CD4-positive, alpha-beta T cell treated with Interleukin-4 for 4 hours (primary cell): ENCODE data around the gene TP73.

Source experiments
- DNase-seq: peaks from one replicate; pipeline ENCODE4 v3.0.0-alpha.2; 2020

Gene TP73

DNA sequence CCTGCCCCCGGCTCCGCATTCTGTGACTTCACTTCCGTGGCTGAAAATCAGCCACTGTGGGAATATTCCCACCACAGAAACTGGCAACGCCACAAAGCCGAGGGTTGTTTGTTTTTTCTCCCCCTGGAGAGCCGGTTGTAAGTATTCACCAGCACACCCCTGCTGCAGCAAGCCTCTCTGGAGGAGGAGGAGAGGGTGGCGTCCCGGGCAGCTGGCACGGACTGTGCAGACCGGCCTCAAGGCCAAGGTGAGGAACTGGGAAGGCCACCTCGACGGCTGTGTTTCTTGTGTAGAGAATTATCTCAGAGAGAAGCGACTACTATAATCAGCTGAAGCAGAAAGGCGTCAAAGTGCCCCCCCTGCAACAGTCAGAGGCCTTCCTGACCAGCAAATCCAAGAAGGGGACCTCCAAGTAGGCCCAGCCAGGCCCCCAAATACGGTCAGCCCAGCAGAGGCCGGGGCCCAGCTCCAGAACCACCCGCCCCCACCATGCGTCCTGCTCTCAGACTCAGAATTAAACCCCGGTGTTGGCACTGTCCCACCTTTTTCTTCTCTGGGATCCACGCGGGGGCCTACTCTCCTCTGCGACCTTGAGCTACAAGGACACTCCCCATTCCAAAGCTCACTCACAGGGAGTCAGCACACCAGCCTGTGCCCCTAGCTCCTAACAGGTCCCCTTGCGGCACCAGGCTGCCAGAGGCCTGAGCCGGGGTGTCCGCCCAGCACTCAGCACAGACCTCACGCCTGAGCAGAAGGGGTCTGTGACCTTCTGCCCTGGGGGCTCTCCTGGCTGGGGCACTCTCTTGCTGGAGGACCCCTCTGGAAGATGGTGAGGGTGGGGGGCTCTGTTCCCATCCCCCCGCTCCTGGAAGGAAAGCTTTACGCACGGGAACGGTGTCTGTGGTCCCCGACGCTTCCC is 119.1 kb downstream of the TP73 start:
- no peak for DNase-seq

DNA sequence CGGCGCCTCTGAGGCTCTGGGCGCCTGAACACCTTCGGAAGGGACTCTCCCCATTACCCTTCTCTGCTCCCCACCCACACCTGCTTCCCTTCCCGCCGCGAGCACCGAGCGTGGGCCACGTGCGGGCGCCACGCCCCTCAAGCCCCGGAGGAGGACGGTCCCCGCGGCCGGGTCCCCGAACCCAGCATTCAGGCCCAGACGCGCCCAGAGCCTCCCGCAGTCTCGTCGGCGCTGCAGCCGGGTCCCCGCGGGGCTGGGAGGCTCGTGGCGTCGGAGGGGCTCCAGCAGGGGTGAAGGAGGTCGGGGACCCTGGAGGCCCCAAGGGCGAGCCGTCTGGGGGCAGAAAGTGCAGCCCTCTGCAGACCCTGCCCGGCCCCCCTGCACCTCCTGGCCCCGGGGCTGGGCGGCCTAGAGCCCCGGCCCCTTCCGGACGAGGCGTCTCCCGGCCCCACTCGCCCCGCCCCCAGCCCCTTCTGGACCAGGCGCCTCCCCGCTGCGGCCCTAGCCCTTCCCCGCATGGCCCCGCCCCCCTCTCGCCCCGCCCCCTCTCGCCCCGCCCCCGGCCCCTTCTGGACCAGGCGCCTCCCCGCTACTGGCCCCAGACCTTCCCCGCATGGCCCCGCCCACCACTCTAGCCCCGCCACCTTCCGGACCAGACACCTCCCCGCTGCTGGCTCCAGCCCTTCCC is 119.9 kb downstream of the TP73 start:
- DNase-seq = peak; percentile 87

DNA sequence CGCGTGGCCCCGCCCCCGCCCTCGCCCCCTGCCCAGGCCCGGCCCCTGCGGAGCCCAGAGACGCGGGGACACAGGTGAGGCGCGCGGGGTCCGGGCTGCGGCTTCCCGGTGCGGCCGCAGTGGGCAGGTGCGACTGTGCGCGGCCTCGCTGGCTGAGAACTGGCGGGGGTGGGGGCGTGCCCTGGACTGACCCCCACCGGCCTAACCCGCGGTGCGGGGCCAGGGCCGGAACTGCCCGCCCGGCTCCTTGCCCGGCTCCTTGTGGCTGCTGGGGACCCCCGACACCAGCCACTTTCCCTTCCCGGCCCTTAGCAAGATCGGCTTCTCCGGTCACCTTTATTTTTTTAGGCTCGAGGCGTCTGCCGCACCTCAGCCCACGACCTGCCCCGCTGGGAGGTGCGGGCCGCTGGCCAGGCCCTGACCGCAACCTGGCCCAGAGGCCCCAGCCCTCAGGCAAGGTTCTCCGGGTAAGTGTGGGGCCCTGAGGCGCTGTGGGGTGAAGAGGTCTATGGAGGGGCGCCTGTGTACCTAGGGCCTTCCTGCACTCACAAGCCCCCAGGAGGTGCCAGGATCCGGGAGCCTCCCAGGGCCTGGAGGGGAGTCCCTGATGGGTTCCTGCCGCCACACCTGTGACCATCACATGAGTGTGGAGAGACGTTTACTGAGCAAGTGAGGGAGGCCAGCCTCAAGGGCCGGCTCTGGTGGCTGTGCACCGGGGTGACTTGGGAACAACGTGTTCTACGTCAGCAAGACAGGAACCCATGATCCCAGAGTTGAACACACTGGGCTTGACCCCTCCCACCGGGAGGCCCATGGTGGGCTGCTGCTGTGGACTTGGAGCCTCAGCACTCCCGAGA is 120.6 kb downstream of the TP73 start, which contains the start of gene SMIM1:
TSS of gene SMIM1 (plus strand) at position 35 of the 857 bp plus-strand sequence. CDS start 2,625 bp downstream, outside the sequence.
- no peak for DNase-seq

DNA sequence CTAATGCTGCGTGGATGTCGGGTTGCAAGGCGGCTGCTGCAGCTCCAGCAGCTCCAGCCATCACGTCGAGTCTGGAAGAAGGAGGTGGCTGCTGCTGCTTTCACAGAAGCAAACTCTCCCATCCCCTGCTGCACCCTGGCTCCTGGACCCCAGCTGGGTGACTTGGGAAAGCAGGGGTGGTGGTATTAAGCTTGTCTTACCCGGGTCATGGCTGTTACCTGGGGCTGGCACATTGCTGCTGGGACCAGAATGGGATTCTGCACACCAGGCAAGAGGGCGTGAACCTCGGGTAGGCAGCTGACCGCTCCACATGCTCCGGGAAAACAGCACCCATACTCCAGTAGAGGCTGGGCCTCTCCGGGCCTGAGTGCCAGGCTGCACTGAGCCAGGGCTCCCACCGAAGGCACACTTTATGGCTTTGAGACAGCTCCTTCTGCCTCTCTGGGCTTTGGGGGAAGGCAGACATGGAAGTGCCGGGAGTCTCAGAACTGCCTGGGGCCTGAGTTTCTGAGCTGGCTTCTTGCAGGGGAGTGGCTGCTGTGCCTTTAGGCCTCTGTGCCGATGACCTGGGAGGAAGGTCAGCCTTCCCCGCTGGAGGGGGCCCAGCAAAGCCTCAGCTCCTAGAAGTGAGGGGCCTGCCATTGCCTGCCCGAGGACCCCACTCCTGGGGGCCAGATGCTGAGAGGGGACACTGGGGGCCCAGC is 121.4 kb downstream of the TP73 start:
- no peak for DNase-seq

DNA sequence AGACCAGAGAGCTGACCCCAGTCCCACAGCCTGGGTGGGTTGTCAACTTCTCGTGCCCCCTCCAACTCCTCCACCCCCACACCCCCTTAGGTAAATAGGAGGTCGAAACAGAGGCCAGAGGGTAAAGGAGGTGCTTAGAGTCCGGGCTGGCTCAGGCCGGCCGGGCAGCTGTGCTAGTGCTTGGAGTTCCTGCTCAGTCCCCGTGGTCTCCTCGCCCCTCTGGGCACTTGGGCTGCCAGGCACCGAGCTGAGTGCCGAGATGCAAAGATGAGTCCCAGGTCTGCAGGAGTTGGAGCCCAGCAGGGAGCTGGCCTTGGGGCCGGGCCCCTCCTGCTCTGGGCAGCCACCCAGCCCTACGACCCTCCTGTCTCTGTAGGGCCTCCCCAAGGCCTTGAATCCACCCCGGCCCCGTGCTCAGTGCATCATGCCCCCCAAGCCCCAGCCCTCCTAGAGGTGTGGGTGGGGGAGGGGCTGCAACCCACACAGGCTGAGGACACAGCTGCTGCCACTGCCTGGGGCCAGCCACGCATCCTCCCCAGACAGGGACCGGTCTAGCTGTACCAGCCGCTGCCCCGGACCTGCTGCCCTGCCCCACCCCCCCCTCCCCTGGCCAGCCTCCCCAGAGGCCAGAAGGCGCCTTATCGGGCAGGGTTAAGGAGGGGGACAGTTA is 122.1 kb downstream of the TP73 start:
- no peak for DNase-seq

DNA sequence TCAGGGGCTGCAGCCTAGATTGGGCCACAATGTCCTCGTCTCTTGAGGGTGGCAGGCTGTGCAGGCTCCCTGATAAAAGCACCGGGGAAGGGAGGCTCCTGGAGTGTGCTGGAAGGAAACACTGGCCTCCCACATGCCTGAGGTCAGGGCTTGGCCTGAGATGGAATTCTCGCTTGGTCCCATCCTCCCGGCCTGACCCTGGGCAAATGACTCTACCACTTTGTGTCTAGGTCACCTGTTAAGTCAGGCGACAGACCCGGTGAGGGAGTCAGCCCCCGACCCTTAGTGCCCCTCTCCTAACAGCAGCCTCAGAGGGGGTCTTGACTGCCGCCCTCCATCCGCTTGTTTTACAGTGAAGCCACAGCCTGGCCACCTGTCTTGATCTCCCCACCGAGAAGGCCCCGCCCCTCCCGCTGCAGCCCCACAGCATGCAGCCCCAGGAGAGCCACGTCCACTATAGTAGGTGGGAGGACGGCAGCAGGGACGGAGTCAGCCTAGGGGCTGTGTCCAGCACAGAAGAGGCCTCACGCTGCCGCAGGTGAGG is 122.7 kb downstream of the TP73 start:
- DNase-seq = no peak

DNA sequence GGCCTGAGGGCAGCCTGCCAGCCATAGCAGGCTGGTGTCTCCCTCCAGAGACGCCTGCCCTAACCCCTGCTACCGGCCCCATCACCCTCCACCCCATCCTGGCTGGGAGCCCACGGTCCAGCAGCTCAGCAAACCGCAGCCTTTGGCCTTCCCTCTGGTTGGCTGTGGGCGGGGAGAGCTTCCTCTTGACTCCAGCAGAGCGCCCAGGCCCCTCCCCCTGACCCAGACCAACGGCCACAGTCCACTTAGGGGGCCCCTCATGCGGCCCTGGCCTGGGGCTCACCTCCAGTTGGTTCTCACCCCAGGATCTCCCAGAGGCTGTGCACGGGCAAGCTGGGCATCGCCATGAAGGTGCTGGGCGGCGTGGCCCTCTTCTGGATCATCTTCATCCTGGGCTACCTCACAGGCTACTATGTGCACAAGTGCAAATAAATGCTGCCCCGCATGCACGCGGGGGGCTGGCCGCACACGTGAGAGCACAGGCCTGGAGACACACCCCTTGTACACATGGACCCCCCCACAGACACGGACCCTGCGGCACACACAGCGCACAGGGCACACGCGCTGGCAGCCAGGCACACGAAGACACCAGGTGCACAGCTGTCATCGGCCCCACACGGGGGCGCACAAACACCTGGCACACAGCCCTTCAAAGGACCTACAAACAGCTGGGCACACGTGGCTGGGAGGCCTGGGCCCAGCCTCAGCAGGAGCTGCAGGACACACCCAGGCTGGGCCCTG is 123.3 kb downstream of the TP73 start:
- DNase-seq = peak; percentile 35

DNA sequence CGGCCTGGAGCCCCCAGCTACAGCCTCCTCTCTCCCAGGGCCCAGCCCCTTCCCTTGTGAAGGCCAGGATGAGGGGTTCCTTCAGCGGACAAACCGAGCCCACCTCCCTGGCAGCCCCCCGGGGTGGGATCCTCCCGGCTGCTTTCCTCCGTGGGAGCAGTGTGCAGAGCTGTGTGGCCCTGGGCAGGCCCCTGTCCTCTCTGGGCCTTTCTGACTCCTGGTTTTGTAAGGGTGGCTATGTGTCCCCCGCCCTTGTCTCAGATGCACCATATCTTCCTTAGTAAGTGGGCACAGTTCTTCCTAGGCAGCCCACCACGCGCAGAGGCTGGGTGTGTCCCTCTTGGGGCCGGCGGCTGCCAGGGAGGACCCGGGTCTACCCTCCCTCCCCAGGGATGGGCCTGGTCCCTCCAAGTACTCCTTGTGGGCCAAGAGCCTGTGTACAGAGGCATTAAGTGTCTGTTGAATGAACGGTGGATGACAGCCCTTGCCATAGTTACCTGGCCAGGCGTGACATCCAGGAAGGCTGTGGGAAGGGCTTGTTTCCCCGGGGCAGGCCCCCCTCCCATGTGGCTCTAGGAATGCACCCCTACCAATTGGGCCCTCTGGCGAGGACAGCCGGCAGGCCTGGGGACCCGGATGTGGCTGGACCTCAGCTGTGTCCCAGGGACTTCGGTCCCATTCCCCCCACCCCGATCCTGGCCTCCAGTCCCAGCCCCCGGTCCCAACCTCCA is 124.1 kb downstream of the TP73 start:
- DNase-seq = no peak

DNA sequence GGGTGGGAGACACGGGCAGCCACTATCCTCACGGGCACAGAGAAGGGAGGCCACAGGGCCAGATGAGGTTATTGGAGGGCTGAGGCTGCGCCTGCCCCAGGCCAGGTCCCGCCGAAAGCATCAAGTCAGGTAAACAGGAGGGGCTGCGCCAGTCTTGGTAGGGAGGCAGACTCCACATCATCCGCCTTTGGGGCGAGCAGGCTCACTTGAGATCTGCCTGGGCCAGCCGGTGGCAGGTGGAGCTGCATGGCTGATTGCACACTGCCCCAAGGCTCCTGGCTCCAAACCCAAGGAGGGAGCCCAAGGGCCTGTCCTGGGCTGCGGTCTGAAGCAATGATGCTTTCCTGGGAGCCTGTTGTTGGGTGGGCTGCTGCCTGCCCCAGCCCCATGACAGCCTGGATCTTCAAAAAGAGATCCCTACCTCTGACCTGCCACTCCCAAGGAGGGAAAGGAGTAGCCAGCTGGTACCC is 124.8 kb downstream of the TP73 start:
- no peak for DNase-seq

DNA sequence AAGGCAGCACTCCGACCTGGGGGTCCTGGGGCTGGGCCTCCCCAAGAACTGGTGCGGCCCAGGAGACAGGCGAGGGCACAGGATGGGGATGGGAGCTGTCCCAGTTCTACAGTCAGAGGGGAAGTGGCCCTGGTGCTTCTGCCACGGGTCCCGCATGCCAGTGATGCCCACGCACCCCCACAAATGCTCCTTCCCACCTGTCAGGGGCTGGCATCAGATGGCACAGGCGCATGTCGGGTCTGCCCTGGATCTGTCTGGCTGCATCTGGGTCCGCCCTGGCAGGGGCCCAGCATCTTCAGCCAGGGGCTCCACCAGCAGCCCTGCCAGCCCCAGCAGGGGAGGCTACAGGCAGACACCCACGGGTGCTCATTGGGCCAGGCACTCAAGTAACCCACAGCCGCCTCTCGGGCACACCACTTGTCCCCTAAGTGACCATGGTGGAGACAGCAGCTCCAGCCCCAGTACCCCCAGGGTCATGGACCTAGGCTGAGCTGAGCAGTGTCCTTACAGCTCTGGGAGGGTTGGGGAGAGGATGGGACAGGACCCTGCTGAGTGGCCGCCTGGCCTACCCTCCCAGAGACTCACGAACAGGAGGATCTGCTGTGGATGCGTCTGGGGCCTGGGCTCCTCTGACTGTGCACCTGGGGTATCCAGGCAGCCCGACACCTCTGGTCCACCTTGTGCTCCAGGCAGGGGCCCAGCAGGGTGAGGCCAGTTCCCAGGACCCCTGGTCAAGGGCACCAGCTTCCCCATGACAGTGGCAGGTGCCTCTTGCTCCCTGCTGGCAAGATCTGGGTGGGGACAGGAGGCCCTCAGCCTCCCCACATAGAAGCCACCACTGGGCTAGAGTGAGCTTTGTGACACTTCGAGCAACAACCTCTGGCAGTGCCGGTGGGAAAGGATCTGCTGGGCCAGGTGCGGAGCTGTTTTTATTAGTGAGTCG is 125.6 kb downstream of the TP73 start:
- DNase-seq = no peak

DNA sequence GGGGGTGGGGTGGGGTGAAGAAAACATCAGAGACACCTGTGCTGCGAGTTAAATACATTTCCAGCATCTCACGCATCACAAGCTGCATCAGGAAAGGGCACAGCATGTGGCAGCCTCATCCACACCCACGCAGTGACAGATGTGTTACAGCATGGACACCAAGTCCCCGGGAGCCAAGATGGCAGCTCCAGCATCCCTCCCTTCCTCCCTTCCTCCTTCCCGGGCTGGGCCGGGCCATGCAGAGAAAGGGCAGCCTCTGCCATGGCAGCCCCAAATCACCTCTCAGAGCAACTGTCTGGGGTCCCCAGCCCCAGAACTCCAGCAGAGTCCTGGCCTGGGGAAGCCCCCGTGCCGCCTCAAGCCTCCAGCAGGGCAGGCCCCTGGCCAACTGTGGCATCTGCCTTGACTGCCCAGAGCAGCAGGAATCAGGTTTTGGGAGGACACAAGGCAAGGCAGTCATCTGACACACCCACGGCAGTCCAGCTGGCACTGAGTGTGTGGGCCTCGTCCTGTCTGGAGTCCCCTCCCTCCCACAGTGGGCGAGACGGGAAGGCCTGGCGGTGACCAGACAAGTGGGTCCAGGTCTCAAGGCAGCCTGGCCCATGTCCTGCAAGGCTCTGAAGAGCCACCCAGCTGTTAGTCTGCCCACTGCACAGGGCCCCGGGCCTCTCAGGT is 126.4 kb downstream of the TP73 start:
- no peak for DNase-seq

DNA sequence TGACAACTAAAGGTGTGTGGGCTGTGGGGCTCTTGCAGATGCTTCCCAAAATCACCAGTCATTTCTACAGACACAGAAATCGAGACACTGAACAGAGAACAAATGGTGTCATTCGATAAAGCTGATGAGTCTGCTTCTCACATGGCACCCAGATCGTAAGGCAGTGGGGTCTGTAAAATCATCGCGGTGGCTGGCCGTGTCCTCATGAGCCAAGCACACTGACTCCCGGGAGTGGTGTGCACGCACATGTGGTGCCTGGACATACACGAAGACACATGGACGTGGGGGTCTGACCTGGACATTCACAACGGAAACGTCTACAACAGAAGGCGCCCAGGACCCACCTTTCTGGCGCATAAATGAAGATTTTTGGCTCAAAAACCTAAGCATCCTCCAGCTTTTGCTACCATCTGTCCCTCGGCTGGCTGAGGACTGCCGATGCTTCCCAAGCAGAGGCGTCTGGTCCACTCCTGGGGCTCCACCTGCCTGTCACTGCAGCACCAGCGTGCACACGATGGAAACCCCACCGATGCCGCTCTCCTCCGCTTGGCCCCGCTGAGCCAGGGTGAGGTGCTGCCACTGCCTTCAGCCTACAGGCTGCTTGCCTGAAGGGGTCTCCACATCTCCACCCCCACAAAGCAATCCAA is 127.1 kb downstream of the TP73 start:
- DNase-seq = no peak

DNA sequence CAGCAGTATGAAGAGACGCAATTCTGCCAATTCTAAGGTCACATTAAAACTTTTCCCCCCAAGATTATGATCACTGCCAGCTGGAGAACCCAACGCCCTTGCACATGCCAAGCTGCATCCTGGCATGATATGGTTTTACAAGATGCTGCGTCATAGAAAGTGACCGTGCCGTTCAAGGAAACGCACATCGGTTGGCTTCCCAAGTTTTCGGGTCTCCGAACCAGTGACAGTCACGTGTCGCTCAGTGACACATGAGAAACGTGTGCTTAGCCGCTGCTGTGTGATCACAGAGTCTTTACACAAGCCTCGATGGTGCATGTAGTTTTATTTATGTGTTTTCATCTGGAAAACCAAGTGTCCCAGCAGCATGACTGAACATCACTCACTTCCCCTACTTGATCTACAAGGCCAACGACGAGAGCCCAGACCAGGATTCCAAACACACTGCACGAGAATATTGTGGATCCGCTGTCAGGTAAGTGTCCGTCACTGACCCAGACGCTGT is 127.6 kb downstream of the TP73 start:
- no peak for DNase-seq

DNA sequence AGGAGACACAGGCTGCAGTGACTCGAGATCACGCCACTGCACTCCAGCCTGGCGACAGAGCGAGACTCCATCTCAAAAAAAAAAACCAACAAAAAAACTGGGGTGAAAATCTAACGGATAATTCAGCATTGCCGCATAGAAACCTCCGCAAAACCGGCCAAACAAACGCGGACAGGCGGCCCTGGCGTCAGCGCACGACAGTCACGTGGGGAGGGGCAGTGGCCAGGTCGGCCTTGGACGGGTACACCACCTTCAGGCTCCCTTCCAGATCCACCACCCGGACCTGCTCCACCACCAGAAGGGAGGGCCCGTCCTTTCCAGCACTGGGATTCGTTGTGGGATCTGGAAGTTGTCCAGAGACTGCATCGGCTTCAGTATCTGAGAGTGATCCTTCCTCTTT is 128.6 kb downstream of the TP73 start:
- DNase-seq = no peak

DNA sequence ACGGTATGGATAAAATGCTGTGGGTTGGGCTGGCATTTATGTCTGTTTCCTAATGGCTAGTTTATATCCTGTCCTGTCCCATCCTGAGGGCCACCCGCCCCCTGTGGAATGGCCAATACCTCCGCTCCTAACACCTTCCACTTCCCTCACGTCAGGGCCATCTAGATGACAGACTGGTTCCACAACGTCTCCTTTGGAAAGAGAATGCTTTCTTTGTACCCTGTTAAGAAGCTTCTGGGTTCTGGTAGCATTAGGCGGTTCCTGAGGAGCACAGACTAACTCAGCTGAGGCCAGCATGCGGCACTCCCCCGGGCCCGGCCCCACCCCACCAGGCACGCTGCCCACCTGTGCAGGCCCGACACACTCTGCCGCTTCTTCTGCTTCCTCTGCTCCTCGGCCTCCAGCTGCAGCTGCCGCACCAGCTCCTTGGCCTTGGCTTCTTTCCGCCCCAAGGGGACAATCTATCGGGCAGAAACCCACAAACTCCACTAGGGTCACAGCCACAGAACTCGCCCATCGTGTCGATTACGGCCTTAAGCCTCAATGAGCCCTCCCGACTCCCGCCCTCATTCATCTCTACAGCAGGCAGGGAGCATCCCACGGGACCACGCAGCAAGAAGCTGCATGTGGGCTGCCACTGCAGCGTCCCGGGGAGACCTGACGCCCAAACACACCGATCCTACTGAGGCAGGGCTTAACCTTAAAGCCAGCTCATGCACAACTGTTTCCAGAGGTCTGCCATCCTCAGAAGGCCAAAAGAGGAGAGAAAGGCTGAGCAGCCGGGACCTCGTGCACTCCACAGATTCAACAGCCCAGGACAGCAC is 131.5 kb downstream of the TP73 start:
- DNase-seq = no peak

DNA sequence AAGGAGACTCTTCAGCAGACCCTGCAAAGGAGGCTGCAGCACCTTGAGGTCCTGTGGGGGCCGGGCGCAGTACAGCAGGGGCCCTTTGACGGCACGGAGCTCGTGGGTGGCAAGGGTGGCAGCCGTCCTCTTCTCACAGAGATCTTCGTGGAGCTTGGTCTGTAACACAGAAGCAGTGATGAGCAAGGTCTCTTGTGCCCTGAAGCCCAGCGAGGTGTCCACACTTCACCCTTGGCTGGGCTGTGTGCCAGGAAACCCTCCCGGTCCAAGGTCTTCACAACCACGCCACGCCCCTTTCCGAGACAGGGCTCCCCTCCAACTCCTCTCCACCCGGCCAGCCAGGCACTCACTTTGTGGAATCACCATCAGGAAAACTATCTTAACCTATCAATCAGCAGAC is 132.7 kb downstream of the TP73 start:
- no peak for DNase-seq
